SK-N-SH (cell line): ENCODE results near the gene HS1BP3. TPM values are rescaled to one million over a fixed set of nuclear protein-coding genes. Genes with fewer than 3 reads are reported as not detected.

Source experiments
- CTCF ChIA-PET: fragments of 300-600, 350-600 bp; formaldehyde crosslinking; extraction: SDS; loops from one replicate; lab custom pipeline; 2021; lab: Yijun Ruan, JAX
- POLR2A ChIA-PET: fragments of 350-600 bp; sonication (Branson Sonifier 250); formaldehyde crosslinking; extraction: SDS; loops from one replicate; lab custom pipeline; 2020; ENCODE audit warnings: antibody characterized with exemption, inconsistent platforms; lab: Yijun Ruan, JAX
- DNase-seq: peaks from one replicate; pipeline ENCODE4 v3.0.0; 2012
- H2AFZ ChIP-seq: fragments of 200-600 bp; sonication (generic); 2 replicates; pipeline ENCODE4 v1.8.1; 2016; ENCODE audit warnings: antibody characterized with exemption, mild to moderate bottlenecking, low read depth
- H3F3A ChIP-seq: fragments of 200-600 bp; sonication (generic); replicated peaks from 2 replicates; pipeline ENCODE3; 2016; ENCODE audit warnings: antibody characterized with exemption, mild to moderate bottlenecking; ENCODE audit not compliant: insufficient read depth
- H3K27ac ChIP-seq, 2 experiments: fragments of 200-500 bp in 1 of 2; fragments of 200-600 bp in 1 of 2; sonication (Bioruptor generic) in 1 of 2; sonication (generic), shearing (Covaris generic) in 1 of 2; 2 replicates each; pipeline versions ENCODE4 v1.5.1 to v1.6.1; 2014 to 2016; ENCODE audit warnings: low read depth in 2 of 2, inconsistent platforms in 1 of 2, low read length in 1 of 2, mild to moderate bottlenecking in 1 of 2, mixed read lengths in 1 of 2
- H3K27me3 ChIP-seq: fragments of 200-600 bp; sonication (generic), shearing (Covaris generic); 2 replicates; pipeline ENCODE4 v1.6.1; 2016; ENCODE audit warnings: mixed run types; ENCODE audit not compliant: insufficient read depth
- H3K36me3 ChIP-seq, 2 experiments: fragments of 200-500 bp in 1 of 2; fragments of 200-600 bp in 1 of 2; sonication (Bioruptor generic) in 1 of 2; sonication (generic) in 1 of 2; replicated peaks in 1 of 2; 2 replicates each; pipeline versions ENCODE3 to v1.5.1; 2014 to 2016; ENCODE audit warnings: low read length in 1 of 2, mild to moderate bottlenecking in 1 of 2; ENCODE audit not compliant: insufficient read depth in 2 of 2, control insufficient read depth in 1 of 2
- H3K4me1 ChIP-seq, 2 experiments: fragments of 200-500 bp in 1 of 2; fragments of 200-600 bp in 1 of 2; sonication (Bioruptor generic) in 1 of 2; sonication (generic), shearing (Covaris generic) in 1 of 2; 2 replicates each; pipeline versions ENCODE4 v1.5.1 to v1.6.1; 2014 to 2016; ENCODE audit warnings: low read depth in 1 of 2, low read length in 1 of 2, mixed run types in 1 of 2; ENCODE audit not compliant: insufficient read depth in 2 of 2, control insufficient read depth in 1 of 2
- H3K4me2 ChIP-seq: fragments of 200-600 bp; sonication (generic), shearing (Covaris generic); 2 replicates; pipeline ENCODE4 v1.6.1; 2017; ENCODE audit warnings: mixed run types
- H3K4me3 ChIP-seq, 2 experiments: fragments of 200-500 bp in 1 of 2; fragments of 200-600 bp in 1 of 2; sonication (Bioruptor generic) in 1 of 2; sonication (generic), shearing (Covaris generic) in 1 of 2; 2 replicates each; pipeline versions ENCODE4 v1.5.1 to v1.8.1; 2014 to 2016; ENCODE audit warnings: low read depth in 2 of 2, inconsistent platforms in 1 of 2, low read length in 1 of 2, mild to moderate bottlenecking in 1 of 2, mixed read lengths in 1 of 2, moderate library complexity in 1 of 2
- H3K79me2 ChIP-seq: fragments of 200-600 bp; sonication (generic); 2 replicates; pipeline ENCODE4 v1.8.1; 2017; ENCODE audit warnings: mild to moderate bottlenecking; ENCODE audit not compliant: insufficient read depth
- H3K9ac ChIP-seq: fragments of 200-600 bp; sonication (generic); 2 replicates; pipeline ENCODE4 v1.6.1; 2017; ENCODE audit warnings: mixed run types
- H3K9me2 ChIP-seq: fragments of 200-600 bp; sonication (generic); 2 replicates; pipeline ENCODE4 v1.6.1; 2017; ENCODE audit warnings: mixed run types
- H3K9me3 ChIP-seq: fragments of 200-600 bp; sonication (generic); 2 replicates; pipeline ENCODE4 v1.6.1; 2017; ENCODE audit warnings: mixed run types, mild to moderate bottlenecking, moderate library complexity
- H4K20me1 ChIP-seq: fragments of 200-600 bp; sonication (generic); 2 replicates; pipeline ENCODE4 v1.6.1; 2017; ENCODE audit warnings: mild to moderate bottlenecking, mixed run types; ENCODE audit not compliant: insufficient read depth
- EP300 ChIP-seq, 2 experiments: IDR thresholded peaks; 2 replicates each; pipeline versions ENCODE4 v1.4.0 to v1.6.1; 2012; ENCODE audit warnings: borderline replicate concordance in 1 of 2, low read depth in 1 of 2, low read length in 1 of 2
- FOXJ3 ChIP-seq: sonication (generic); formaldehyde crosslinking; IDR thresholded peaks from 2 replicates; pipeline ENCODE4 v1.5.1; 2020; ENCODE audit warnings: mild to moderate bottlenecking, missing genetic modification reagents
- FOXM1 ChIP-seq: IDR thresholded peaks from 2 replicates; pipeline ENCODE4 v1.4.0; 2012; ENCODE audit warnings: low read depth, mild to moderate bottlenecking
- NRF1 ChIP-seq: IDR thresholded peaks from 2 replicates; pipeline ENCODE4 v1.6.1; 2012; ENCODE audit warnings: low read depth, mild to moderate bottlenecking, low read length
- RAD21 ChIP-seq: IDR thresholded peaks from 2 replicates; pipeline ENCODE4 v1.6.1; 2012; ENCODE audit warnings: mild to moderate bottlenecking, low read length
- RXRA ChIP-seq: IDR thresholded peaks from 2 replicates; pipeline ENCODE4 v1.4.0; 2012; ENCODE audit warnings: low read depth, mild to moderate bottlenecking, borderline replicate concordance
- TCF12 ChIP-seq: IDR thresholded peaks from 2 replicates; pipeline ENCODE4 v1.4.0; 2012
- WGBS: methylation state at CpG from one replicate; pipeline ENCODE4 v1.1.6; 2017; ENCODE audit warnings: low lambda C conversion rate; 5-methylcytosine and 5-hydroxymethylcytosine counted together
- polyA plus RNA-seq, 3 experiments: library from polyadenylated mRNA; depleted of rRNA; stranded (reverse); fragments of >200 nt; gene quantifications; 2 replicates each; pipeline ENCODE4 v1.2.3, GENCODE V29; 2012
- TF ChIP-seq, protein P1 (sequence below): IDR thresholded peaks from 2 replicates; pipeline ENCODE4 v1.6.1; 2012; ENCODE audit warnings: mild to moderate bottlenecking, low read depth, low read length, moderate library complexity
- TF ChIP-seq, protein P2 (sequence below): IDR thresholded peaks from 2 replicates; pipeline ENCODE4 v1.4.0; 2012; ENCODE audit warnings: low read depth
- TF ChIP-seq, protein P3 (sequence below): IDR thresholded peaks from 2 replicates; pipeline ENCODE4; 2012
- TF ChIP-seq, protein P4 (sequence below): fragments of 200-600 bp; sonication (generic); IDR thresholded peaks from 2 replicates; pipeline ENCODE4 v1.6.1; 2017; ENCODE audit warnings: antibody characterized with exemption, mild to moderate bottlenecking, moderate library complexity

HS1BP3 gene
- polyA plus RNA-seq, 1 of the 3 experiments (the other 2 are of a cell fraction), result 20.1 TPM

DNA sequence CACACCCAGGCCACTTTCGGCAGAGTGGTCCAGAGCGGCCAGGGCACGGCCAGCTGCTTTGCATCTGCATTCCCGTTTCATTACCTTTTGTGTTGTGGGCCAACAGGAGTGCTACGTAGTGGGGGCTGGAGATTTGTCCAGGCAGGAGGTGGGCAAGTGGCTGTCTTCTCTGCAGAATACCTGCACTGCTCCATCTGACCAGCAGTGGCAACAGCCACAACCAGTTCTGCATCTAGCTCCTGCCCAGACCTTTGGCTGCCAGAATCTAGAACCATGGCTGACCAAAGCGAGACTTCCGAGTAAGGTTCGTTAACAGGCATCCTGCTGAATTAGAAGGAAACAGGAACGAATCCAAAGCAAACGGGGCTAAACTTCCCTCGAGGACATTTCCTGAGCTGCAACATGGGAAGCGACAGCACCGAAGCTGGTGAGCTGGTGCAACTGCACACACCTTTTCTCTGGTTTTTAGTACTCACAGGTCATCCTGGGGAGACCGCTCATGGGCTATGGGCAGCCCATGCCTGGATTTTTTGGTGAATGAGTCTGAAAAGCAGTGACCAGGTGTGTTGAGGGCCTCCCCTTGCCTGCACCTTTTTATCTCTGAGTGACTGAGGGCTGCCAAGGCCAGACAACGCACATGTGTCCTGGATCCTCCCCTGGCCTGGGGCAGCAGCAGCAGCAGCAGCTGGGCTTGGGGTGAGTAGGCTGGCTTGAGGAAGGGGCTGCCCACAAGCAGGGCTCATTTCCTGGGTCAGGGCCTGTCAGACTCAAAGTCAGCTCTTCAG lies 26.6 kb upstream of the HS1BP3 start (continued):
- TF ChIP-seq EP300 (IDR thresholded peaks at IDR 0.05; ENCODE audit: borderline replicate concordance in 1 of 2, low read depth in 1 of 2, low read length in 1 of 2), result no peak
- TF ChIP-seq FOXM1, result no peak
- no peak for TF ChIP-seq TCF12
- TF ChIP-seq NRF1, result no peak
- TF ChIP-seq, protein P1, sequence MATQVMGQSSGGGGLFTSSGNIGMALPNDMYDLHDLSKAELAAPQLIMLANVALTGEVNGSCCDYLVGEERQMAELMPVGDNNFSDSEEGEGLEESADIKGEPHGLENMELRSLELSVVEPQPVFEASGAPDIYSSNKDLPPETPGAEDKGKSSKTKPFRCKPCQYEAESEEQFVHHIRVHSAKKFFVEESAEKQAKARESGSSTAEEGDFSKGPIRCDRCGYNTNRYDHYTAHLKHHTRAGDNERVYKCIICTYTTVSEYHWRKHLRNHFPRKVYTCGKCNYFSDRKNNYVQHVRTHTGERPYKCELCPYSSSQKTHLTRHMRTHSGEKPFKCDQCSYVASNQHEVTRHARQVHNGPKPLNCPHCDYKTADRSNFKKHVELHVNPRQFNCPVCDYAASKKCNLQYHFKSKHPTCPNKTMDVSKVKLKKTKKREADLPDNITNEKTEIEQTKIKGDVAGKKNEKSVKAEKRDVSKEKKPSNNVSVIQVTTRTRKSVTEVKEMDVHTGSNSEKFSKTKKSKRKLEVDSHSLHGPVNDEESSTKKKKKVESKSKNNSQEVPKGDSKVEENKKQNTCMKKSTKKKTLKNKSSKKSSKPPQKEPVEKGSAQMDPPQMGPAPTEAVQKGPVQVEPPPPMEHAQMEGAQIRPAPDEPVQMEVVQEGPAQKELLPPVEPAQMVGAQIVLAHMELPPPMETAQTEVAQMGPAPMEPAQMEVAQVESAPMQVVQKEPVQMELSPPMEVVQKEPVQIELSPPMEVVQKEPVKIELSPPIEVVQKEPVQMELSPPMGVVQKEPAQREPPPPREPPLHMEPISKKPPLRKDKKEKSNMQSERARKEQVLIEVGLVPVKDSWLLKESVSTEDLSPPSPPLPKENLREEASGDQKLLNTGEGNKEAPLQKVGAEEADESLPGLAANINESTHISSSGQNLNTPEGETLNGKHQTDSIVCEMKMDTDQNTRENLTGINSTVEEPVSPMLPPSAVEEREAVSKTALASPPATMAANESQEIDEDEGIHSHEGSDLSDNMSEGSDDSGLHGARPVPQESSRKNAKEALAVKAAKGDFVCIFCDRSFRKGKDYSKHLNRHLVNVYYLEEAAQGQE, result no peak

DNA sequence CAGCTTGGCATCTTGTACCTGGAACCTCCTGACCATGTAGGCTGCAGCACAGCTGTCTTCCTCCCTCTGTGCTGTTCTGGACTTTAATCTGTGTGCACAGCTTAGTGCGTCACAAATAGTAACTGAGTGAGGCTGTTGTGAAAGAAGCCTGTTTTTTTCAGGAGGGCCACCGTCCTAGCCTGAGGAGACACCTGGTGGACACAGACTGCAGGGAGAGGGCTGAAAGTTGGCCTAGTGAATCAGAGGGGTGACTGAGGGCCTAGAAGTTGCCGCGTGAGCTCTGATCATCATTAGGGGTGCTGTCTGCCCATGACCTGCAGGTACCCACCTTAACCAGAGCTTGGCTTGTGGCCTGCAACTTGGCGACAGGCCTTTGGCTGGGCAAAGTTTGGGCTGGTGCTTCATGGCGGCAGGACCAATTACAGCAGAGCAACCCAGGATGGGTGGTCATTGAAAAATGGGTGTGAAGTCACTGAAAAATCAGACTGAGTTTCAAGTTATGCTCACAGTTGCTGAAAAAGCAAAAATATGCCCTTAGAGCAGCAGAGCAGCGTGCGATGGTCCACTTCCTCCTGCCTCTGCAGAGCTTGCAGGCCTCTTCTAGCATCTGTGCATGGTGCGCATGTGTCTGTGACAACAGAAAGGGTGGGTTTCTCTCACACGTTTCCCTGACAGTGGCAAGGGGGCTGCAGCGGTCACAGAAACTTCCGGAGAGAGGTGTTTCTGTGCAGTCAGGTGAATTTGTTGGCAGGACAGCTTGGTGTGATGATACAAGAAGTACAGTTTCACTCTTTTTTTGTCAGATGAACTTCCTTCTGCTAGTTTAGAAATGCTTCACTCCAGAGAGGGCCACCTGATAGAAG lies 25.7 kb upstream of the HS1BP3 start:
- Histone ChIP-seq H3K9me2 (no peaks in the 10 kb centered on the region), H3K27ac (no peak overlapping the region), H2AFZ (no peak overlapping the region), H3K36me3 (peaks cover 0 to 23% of the 10 kb centered on the region in 2 experiments), H3K4me1 (peaks cover 5 to 6% of the 10 kb centered on the region in 2 experiments; a peak in 3 of 4 replicates), H3F3A (peaks cover 6% of the 10 kb centered on the region), H3K4me3 (no peak overlapping the region), H3K79me2 (no peaks in the 10 kb centered on the region), H3K9me3 (no peaks in the 10 kb centered on the region), H3K4me2 (no peak overlapping the region), H4K20me1 (no peaks in the 10 kb centered on the region), H3K9ac (no peak overlapping the region), H3K27me3 (peaks cover 2% of the 10 kb centered on the region)
- TF ChIP-seq EP300 (IDR thresholded peaks at IDR 0.05; ENCODE audit: borderline replicate concordance in 1 of 2, low read depth in 1 of 2, low read length in 1 of 2) (no peak), RXRA (no peak), FOXJ3 (CRISPR knock-in tag) (no peak), RAD21 (peak; percentile 8; the same call in 1 of the 2 replicates)
- TF ChIP-seq, protein P2, sequence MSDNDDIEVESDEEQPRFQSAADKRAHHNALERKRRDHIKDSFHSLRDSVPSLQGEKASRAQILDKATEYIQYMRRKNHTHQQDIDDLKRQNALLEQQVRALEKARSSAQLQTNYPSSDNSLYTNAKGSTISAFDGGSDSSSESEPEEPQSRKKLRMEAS, result no peak
- TF ChIP-seq, protein P3, sequence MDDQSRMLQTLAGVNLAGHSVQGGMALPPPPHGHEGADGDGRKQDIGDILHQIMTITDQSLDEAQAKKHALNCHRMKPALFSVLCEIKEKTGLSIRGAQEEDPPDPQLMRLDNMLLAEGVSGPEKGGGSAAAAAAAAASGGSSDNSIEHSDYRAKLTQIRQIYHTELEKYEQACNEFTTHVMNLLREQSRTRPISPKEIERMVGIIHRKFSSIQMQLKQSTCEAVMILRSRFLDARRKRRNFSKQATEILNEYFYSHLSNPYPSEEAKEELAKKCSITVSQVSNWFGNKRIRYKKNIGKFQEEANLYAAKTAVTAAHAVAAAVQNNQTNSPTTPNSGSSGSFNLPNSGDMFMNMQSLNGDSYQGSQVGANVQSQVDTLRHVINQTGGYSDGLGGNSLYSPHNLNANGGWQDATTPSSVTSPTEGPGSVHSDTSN, result no peak
- TF ChIP-seq, protein P4, sequence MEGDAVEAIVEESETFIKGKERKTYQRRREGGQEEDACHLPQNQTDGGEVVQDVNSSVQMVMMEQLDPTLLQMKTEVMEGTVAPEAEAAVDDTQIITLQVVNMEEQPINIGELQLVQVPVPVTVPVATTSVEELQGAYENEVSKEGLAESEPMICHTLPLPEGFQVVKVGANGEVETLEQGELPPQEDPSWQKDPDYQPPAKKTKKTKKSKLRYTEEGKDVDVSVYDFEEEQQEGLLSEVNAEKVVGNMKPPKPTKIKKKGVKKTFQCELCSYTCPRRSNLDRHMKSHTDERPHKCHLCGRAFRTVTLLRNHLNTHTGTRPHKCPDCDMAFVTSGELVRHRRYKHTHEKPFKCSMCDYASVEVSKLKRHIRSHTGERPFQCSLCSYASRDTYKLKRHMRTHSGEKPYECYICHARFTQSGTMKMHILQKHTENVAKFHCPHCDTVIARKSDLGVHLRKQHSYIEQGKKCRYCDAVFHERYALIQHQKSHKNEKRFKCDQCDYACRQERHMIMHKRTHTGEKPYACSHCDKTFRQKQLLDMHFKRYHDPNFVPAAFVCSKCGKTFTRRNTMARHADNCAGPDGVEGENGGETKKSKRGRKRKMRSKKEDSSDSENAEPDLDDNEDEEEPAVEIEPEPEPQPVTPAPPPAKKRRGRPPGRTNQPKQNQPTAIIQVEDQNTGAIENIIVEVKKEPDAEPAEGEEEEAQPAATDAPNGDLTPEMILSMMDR, result 0 out of 2 replicates have a peak, but pooled peaks have one; percentile 8
- POLR2A ChIA-PET, result interaction anchor here (0.8 to 1.0 kb wide), 2 partner anchors 15 to 25 kb away, joined by 3 to 4 read pairs; partner anchors contain the start of gene HS1BP3
- WGBS, result 87% methylated on average over 12 of the region's 12 CpGs
- DNase-seq, result no peak
- CTCF ChIA-PET, result interaction anchor here (0.6 to 10.2 kb wide), 19 partner anchors 10 to 441 kb away, joined by 3 to 232 read pairs (median 5); partner anchors contain the start of genes GDF7 and HS1BP3
